CD4-positive, alpha-beta T cell treated with Interleukin-17A for 4 hours (primary cell): ENCODE data around the gene THAP7.
"Not testable (repeated sequence)": the region's sequence is repeated elsewhere in the genome, so short reads cannot be mapped to it uniquely, and the experiment has no call there.

Experiments used
- DNase-seq: peaks from one replicate; pipeline ENCODE4 v3.0.0-alpha.2; 2020; ENCODE audit warnings: mixed read lengths

The THAP7 gene

DNA sequence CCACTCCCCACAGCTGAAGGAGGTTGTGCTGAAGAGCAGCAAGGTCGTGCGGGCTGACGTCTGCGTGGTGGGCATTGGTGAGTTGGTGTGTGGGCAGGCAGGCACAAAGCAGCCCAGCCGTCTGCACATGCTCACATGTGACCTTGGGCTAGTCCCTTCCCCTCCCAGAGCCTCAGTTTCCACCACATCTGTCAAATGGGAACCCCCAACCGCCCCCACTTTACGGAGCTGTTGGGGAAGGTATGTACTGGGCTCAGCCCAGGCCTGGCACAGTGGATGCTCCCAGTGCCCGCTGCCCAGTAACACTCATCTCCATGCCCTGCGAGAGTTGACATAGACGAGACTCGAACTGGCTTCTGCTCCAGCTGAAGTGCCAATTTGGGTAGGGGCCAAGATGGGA lies 24.9 kb downstream of the THAP7 start:
- DNase-seq = no peak

DNA sequence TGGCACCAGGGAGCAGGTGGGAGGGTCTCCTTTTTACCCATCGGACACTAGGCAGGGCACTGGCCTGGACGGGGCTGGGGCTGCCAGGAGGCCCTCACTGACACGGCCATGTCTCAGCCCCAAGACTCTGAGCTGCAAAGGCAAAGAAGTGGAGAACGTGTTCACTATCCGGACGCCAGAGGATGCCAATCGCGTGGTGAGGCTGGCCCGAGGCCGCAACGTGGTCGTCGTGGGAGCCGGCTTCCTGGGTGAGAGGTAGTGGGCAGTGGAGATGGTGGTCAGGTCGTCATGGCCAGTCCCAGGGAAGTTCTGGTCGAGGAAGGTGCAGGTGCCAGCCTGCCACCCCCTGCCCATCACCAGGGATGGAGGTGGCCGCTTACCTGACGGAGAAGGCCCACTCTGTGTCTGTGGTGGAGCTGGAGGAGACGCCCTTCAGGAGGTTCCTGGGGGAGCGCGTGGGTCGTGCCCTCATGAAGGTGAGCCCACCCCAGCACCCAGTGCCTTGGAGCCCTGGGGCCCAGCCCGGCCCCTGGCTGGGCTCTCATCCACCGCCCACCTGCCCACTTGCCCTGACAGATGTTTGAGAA lies 25.5 kb downstream of the THAP7 start:
- no peak for DNase-seq

DNA sequence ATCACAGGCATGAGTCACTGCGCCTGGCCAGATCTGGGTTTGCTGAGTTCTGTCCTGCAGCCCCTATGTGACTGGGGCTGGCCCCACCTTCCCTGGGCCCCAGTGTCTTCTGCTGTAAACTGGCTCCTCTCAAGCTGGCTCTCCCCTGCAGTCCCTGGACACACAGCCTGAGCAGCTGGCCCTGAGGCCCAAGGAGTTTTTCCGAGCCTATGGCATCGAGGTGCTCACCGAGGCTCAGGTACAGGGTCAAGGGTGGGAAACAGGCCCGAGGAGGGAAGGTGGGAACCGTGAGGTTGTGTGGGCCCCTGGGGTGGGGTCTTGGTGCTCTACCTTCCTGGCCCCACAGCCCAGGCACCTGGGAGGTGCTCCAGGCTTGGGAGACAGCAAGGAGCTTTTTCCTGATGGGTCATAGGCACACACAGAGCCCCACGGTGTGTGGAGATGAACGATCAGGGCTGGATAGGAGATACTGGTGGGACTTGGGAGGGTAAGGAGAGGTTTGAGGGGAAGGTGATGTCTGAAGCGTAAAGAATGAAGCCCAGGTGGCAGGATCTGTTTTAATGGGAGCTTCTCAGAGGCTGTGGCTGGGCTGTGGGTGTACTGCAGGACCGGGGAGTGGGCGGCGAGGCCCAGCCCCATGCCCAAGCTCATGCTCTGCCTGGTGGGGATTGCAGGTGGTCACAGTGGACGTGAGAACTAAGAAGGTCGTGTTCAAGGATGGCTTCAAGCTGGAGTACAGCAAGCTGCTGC lies 26.2 kb downstream of the THAP7 start:
- DNase-seq = no peak

DNA sequence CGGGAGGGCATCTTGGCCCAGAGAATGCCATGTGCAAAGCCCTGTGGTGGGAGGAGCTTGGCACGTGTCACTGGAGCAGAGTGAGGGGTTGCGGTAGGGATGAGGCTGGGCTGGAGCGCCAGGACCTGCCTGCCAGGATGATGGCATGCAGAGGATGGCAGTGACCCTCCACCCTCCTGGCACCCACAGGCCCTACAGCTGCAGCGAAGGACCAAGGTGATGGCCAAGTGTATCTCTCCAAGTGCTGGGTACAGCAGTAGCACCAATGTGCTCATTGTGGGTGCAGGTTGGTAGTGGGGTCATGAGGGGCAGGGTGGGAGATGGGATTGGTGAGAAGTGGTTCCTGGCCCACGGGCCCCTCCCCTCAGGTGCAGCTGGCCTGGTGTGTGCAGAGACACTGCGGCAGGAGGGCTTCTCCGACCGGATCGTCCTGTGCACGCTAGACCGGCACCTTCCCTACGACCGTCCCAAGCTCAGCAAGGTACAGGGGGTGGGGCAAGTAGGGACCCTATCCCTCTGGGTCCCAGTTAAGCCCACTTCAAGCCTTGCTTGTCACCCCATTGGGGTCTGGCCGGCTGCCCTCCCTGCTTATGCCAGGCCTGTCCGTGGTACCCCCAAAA lies 27.5 kb downstream of the THAP7 start:
- DNase-seq = no peak

DNA sequence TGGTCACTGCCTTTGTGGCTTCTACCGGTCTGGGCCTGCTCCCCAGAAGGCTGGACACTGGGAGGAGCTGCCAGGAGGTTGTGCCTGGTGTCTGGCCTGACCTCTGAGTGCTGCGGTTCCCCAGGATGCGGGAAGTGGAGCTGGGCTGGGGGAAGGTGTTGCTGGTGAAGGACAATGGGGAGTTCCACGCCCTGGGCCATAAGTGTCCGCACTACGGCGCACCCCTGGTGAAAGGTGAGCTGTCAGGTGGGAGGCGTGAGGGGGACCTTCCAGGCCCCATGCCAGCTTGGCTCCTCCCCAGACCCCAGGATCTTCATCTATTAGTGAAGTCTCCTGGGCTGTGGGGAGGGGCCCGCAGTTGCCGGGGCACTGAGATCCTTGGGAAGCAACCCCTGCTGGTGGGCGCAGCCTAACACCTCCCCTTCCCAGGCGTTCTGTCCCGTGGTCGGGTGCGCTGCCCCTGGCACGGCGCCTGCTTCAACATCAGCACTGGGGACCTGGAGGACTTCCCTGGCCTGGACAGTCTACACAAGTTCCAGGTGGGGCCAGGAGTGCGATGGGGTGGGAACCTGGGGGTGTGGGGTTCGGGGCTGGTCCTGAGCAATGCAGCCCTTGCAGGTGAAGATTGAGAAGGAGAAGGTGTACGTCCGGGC lies 28.2 kb downstream of the THAP7 start:
- DNase-seq = no peak

DNA sequence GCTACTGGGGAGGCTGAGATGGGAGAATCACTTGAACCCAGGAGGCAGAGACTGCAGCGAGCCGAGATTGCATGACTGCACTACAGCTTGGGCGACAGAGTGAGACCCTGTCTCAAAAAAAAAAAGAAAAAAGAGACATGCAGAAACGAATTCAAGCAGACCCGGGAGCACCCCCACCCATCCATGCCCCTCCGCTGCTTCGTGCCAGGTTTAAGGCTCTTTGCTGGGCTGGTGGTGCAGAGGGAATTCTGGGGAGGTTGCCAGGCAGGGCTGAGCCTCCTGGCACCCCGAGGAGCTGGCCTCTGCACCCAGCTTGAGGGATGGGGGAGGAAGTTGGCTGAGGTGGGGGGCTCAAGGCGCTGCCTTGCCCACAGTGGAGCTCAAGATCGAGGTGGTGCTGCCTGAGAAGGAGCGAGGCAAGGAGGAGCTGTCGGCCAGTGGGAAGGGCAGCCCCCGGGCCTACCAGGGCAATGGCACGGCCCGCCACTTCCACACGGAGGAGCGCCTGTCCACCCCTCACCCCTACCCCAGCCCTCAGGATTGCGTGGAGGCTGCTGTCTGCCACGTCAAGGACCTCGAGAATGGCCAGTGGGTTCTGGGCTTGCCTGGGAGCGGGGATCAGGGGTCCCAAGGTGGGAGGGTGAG lies 28.9 kb downstream of the THAP7 start:
- no peak for DNase-seq

DNA sequence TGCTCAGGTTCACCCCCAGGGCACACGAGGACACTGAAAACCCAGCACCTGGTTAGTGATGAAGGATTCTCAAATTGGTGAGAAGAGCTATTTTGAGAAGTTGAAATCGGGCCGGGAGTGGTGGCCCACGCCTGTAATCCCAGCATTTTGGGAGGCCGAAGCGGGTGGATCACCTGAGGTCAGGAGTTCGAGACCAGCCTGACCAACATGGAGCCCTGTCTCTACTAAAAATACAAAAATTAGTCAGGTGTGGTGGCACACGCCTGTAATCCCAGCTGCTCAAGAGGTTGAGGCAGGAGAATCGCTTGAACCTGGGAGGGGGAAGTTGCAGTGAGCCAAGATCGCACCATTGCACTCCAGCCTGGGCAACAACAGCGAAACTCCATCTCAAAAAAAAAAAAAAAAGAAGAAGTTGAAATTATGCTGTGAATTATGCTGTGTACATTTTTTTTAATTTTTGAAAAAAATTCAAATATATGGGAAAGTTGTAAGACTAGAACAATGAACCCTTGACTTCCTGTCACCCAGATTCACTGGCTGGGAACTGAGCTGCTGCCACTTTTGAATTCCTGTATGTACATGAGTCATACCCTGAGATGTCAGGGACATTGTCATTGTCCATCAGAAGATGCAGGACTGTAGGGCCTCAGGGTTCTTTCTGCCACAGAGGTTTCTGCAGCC lies 29.8 kb downstream of the THAP7 start:
- DNase-seq = not testable (repeated sequence)

DNA sequence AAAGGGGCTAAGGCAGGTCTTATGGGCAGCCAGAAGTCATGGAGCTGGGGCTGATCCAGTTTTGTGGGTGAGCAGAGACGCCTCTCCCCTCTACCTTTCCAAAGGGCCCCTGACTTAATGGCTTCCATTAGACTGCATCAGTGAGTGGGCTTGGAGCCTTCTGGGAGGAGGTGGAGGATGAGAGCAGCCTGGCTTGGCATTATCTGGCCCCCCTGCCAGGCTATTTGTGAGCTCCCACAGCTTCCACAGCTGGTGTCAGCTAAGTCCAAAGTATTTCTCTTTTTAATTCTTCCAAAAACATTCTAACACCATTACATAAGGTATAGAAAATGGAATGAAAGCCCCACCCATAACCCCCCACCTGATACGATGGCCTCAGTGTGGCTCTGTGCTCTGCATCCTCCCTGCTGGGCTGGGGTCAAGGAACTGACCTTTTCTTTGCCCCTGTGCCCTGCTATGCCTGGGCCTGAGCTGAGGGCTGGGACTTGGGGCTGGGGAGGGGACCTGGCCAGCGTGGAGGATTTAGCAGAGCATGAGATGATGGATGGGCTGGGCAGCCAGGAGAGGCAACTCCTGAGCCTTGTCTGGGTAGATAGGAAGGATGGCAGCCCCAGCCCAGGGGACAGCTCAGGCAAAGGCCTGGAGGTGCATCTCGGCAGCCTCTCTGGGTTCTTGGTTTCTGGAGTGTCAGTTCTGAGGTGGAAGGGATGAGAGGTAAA lies 30.8 kb downstream of the THAP7 start:
- no peak for DNase-seq

DNA sequence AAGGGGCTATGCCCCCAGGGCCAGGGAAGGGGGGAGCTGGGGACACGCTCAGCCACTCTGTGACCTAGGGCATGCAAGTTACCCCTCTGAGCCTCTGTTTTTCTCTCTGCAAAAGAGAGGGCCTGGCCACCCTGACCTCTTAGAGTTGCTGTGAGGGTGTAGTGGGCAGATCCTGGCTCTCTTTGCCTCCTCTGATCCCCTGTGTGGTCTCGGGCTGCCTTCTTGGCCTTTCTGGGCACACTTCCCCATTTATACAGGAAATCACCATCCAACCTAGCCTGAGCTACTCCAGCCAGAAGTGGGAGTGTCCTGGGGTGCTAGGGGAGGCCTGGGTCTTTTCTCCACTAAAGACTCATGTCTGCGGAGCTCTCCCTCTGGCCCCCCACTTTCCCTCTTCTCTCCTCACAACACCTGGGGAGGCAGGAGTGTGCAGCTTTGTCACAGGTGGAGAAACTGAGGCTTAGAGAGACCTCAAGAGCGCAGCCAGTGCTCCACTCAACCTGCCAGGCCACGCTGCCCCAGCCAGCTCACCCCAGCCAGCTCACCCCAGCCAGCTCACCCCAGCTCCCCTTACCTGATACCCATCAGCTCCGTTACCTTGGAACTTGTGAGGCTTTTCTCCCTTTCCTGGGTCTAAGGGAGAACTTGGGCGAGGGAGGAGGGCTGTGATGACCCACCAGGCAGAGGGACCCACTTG lies 33.5 kb downstream of the THAP7 start:
- no peak for DNase-seq

DNA sequence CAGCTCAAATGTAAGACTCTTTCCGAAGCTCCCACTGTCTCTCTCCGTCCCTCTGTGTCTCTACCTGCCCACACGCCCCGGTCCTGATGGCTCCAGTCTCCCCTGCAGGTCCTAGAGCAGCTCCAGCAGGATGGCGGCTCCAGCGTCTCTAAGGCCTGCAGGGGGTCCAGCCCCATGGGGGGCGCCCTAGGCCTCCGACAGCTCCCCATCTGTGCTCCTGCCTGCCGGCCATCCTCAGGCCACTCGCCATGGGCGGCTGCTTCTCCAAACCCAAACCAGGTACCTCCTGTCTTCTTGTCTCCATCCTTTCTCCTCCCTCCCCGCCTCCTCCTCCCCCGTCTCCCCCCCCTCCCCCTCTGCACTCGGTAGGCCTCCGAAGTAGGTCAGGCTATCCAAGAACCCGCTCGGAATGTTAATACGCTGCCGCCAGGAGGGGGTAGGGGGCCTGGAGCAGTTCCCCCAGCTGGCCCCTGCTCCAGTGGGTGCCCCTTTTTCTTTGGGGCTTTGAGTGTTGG lies 34.2 kb downstream of the THAP7 start:
- no peak for DNase-seq

DNA sequence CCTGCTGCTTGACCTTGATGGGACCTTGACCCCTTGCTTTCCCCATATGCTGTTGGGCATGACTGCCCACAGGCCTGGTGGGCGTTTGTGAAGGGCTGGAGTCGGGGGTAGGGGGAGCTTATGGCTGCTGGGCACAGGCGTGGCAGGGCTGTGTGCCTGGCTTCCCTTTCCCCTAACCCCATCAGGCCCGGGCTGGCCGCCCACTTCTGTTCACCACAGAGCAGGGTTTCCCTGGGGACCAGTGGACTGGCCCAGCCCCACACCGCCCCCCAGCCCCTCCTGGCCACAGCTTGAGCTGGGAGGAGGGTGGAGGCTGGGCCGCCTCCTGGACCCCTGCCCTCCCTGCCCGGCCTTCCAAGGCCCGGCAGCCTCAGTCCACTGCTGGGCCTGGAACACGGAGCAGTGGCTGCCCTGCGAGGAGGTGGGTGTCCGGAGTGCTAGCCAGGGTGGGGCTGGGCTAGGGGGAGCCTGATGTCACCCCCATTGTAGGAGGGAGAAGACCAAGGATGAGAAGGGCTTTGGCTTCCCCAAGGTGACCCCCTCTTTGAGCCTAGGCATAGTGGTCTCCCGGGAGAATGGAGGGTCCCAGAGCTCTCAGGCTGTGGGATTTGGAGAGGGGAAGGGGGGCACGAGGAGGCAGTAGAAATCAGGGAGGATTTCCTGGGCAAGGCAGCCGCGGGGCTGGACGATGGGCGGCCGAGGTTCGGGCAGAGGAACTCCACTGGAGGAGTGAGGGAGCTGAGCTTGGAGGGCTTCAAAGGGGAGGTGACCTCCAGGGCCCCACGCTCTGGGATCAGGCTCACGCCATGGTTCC lies 34.8 kb downstream of the THAP7 start, which contains the start of gene AIFM3:
TSS of gene AIFM3 (plus strand) at position 373 of the 814 bp plus-strand sequence. CDS start 690 bp downstream, outside the sequence.
- no peak for DNase-seq

DNA sequence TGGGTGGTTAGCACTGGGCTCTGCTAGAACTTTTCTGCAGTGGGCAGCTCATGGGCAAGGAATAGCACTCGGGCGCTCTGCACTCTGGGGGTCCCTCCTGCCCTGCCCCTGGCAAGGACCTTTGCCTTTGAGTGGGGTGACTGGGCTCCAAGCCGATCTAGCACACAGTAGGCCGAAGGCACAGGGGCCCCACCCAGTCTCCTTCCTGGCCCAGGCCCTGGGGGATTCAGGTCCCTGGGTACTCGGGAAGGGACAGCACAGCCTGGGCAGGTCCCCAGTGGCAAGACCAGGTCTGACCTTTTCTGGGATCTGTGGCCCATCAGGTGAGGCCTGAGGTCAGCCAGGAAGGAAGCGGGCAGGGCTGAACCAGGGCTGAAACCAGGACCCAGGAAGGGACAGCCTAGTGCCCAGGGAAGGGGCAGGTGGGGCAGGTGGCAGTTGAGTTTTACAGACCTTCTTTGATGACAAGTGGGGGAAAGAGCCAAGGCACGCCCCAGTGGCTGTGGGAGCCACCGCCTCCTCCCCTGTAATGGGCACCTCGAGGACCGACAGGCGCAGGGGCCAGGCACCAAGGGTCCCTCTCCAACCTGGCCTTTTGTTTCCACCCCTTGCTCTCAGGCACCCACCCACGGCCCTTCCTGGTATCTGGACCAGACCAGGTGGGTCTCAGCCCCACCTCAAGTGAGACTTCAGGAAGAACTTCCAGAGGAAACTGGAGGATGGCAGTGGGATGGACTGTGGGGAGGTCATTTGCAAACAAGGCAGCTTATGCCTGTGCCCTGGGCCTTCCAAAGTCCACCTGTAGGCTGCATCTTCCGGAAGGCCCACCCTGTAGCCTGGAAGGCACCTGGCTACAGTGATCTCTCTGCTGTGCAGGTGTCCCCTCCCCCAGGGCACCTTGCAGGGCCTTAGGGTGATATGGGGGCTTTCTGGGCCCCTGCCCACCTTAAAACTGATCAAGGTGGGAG lies 35.7 kb downstream of the THAP7 start:
- DNase-seq = no peak

DNA sequence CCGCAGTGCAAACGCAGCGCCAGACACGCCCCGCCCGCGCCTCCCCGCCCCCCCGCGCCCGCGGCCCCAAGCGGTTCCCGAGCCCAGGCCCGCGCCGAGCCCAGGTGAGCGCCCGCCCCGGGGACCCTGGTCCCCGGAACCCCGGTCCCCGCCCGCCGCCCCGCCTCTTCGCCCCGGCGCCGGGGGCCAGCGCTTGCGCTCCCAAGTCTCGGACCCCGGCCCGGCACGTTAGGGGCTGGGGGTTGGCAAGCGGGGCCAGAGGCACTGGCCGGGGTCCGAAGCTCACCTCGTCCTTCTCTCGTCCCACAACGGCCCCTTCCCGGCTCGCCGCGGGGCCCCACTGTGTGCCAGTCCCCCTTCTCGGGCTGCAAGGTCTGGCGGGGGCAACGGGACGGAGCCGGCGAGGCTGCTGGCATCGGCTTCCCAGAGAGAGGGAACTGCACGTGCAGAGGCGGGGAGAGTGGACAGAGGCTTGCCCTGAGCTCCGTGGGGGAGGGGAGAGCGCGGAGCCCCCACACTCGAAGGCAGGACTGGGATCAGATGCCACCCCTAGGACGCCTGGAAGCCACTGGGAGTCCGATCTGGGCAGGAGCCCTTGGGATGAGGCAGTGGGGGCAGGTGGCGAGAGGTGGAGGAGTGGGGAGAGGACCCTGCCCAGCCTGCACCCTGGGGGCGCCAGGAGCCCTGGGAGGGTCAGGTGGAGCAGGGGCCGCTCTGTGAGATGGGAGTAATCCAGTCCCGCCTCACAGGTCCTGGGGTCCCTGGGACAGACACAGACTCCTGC lies 36.6 kb downstream of the THAP7 start:
- peak; percentile 47 for DNase-seq

DNA sequence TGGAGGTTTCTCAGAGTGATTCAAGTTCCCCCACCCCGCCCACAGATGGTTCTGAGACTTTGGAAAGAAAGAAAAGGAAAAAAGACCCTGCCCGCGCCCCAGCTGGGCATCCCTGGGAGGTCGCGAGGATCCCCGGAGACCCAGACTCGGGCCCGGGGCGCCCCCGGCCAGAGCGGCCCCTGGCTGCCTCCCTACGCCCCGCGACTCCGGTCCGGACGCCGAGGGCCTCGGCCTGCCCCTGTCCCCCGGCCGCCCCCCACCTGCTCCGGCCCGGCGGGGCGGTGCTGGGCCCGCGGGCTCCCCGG lies 37.2 kb downstream of the THAP7 start:
- DNase-seq = no peak

DNA sequence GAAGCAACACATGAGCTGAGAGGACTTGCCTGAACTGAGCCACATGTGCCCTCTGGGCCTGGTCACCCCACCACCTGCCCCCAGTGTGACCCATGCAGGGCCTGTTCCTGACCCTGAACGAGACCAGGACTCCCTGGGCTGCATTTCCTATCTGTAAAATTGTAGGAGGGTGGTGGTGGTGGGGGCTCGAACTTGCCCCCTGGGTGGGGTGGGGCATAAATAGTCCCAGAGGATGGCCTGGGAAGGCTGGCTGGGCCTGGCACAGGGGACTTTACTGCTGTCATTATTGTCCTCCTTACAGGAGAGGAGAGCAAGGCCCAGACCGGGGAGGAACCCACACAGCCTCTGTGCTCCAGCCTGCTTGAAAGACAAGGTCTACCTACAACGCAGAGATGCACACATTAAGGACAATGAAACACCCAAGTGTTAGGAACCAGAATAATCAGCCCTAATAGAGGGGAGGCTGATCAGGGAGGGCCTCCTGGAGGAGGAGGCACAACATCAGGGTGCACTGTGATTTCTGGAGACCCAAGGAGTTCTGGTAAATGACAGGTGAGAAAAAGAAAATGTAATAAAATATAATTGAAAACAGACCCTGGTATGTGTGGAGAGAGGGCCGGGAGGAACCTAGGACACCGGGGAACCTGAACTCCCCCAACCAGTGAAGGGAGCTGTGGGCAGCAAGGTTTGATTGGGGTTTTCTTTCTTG lies 37.7 kb downstream of the THAP7 start:
- DNase-seq = no peak

DNA sequence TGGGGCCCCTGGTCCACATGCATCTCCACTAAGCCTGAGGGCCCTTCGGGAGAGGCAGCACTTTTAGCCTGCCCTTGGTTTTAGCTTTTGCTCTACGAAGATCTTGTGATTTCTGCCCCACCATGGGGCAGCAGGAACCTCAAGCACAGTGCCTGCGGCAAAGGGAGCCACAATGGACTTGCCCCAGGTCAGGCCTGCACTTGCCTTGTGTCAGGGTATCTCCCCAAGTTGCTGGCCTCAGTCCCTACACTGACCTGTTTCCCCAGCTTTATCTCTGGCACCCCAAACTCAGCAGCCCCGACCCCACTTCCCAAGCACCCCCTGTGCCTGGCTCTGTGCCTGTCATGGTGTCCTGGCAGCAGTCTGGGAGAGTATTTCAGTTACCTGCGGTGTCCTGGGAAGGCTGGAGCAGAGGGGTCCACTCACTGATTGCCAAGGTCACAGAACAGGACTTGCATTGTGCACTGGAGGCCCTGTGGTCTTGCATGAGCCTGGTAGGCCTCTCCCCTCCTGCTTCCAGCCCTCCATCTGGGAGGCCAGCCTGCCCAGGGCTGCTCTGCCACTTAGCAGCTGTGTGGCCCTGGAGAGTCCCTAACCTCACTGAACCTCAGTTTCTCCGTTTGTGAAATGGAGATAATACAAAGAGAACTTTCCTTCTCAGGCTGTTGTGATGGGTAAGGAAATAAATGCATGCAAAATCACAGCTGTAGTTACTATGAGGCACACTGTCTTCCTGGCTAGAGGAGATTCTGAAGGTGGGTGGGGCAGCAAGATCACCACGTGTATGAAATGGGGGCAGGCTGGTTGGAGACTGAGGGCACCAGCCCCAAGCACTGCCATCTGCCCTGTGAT lies 38.5 kb downstream of the THAP7 start:
- DNase-seq = no peak
